Fibroblast of lung (primary cell): ENCODE data around the gene RAPGEF3. TPM values are rescaled to one million over a fixed set of nuclear protein-coding genes. Genes with fewer than 3 reads are reported as not detected.
A peak's percentile ranks its signal among the peaks of the same experiment; 100 is the strongest.

ENCODE experiments used
- DNase-seq, 2 donors: peaks; one replicate each; pipeline versions ENCODE4 v3.0.0 to v3.0.0-alpha.2; 2010; ENCODE audit warnings: low read depth in 2 of 2
- H2AFZ ChIP-seq: 2 replicates; pipeline ENCODE4 v1.5.1; 2012; ENCODE audit warnings: low read length, control low read depth, inconsistent platforms
- H3K27ac ChIP-seq: 2 replicates; pipeline ENCODE4 v1.5.1; 2011; ENCODE audit warnings: low read length, control low read depth; ENCODE audit not compliant: insufficient read depth
- H3K27me3 ChIP-seq: 2 replicates; pipeline ENCODE4 v1.5.1; 2011; ENCODE audit warnings: mild to moderate bottlenecking, low read length; ENCODE audit not compliant: control insufficient read depth, insufficient read depth
- H3K36me3 ChIP-seq: 2 replicates; pipeline ENCODE4 v1.5.1; 2011; ENCODE audit warnings: low read length; ENCODE audit not compliant: control insufficient read depth, insufficient read depth
- H3K4me1 ChIP-seq: 2 replicates; pipeline ENCODE4 v1.5.1; 2011; ENCODE audit warnings: low read length; ENCODE audit not compliant: control insufficient read depth, insufficient read depth; ENCODE audit errors: extremely low read depth
- H3K4me2 ChIP-seq: 2 replicates; pipeline ENCODE4 v1.5.1; 2011; ENCODE audit warnings: low read length, control low read depth; ENCODE audit not compliant: insufficient read depth; ENCODE audit errors: extremely low read depth
- H3K4me3 ChIP-seq, 4 experiments: fragments of 200-600 bp in 1 of 4; sonication (generic) in 1 of 4; replicated peaks in 1 of 4; 2 replicates each; pipeline ENCODE4 v1.5.1; 2011 to 2016; ENCODE audit warnings: low read length in 4 of 4, low read depth in 3 of 4, mild to moderate bottlenecking in 3 of 4, control low read depth in 2 of 4, inconsistent platforms in 1 of 4, mixed read lengths in 1 of 4; ENCODE audit not compliant: insufficient read depth in 1 of 4; ENCODE audit errors: control extremely low read depth in 1 of 4
- H3K79me2 ChIP-seq: 2 replicates; pipeline ENCODE4 v1.5.1; 2012; ENCODE audit warnings: mild to moderate bottlenecking, low read length, inconsistent platforms; ENCODE audit not compliant: control insufficient read depth, insufficient read depth
- H3K9ac ChIP-seq: 2 replicates; pipeline ENCODE4 v1.5.1; 2011; ENCODE audit warnings: mild to moderate bottlenecking, low read length, control low read depth; ENCODE audit not compliant: insufficient read depth
- H3K9me3 ChIP-seq: 2 replicates; pipeline ENCODE4 v1.5.1; 2012; ENCODE audit warnings: low read depth, low read length; ENCODE audit not compliant: control insufficient read depth, insufficient read depth
- H4K20me1 ChIP-seq: 2 replicates; pipeline ENCODE4 v1.5.1; 2011; ENCODE audit warnings: low read length; ENCODE audit not compliant: control insufficient read depth, insufficient read depth; ENCODE audit errors: extremely low read depth
- CTCF ChIP-seq, 2 donors: IDR thresholded peaks in 1 of 2; conservative IDR thresholded peaks in 1 of 2; 1 replicate in 1 of 2; 2 replicates in 1 of 2; pipeline ENCODE4 v1.5.1; 2011 to 2012; ENCODE audit warnings: low read length in 2 of 2, control low read depth in 1 of 2, inconsistent platforms in 1 of 2, low read depth in 1 of 2, mild to moderate bottlenecking in 1 of 2
- EZH2 ChIP-seq: IDR thresholded peaks from 2 replicates; pipeline ENCODE4 v1.5.1; 2012; ENCODE audit warnings: low read length, control low read depth, mild to moderate bottlenecking; ENCODE audit errors: missing control alignments
- polyA plus RNA-seq, 2 donors: library from polyadenylated mRNA; depleted of rRNA in 1 of 2; stranded (reverse) in 1 of 2; unstranded in 1 of 2; fragments of >200 nt; gene quantifications; 2 replicates each; pipeline ENCODE4 v1.2.1, GENCODE V29; 2011 to 2012; ENCODE audit warnings: missing spikeins in 1 of 2
- total RNA-seq: library from RNA; depleted of rRNA; stranded (reverse); fragments of >200 nt; gene quantifications from 2 replicates; pipeline ENCODE4 v1.2.1, GENCODE V29; 2014

RAPGEF3 gene
- total and polyA plus RNA-seq, 2 donors (not counting 1 experiment from before 2014, with no cell fraction given), result 0.83 to 2.8 TPM

GRCh38 chr12:47773858-47774580 is 15.3 kb upstream of the RAPGEF3 start:
- Histone ChIP-seq H3K4me3 (peak overlapping the region; percentile 52 to 65 (median 58)), H3K9me3 (no peaks in the 10 kb centered on the region), H3K27ac (no peak overlapping the region), H3K36me3 (no peaks in the 10 kb centered on the region), H3K27me3 (no peaks in the 10 kb centered on the region), H3K4me2 (peak overlapping the region; percentile 91), H4K20me1 (no peaks in the 10 kb centered on the region), H2AFZ (peak overlapping the region; percentile 35), H3K9ac (peak overlapping the region; percentile 58), H3K4me1 (peaks cover 13% of the 10 kb centered on the region), H3K79me2 (no peaks in the 10 kb centered on the region)
- no peak for TF ChIP-seq EZH2
- TF ChIP-seq CTCF (conservative IDR thresholded peaks at IDR 0.05 in 1 of 2, IDR thresholded peaks at IDR 0.05 in 1 of 2; ENCODE audit: low read depth in 1 of 2, low read length in 2 of 2), result no peak
- DNase-seq, result no peak

- Histone ChIP-seq H3K9me3 (no peaks in the 10 kb centered on the region), H3K4me2 (peak within 1 kb of the TSS; percentile 91), H3K36me3 (no peaks in the 10 kb centered on the region), H3K9ac (peak within 1 kb of the TSS; percentile 58), H3K27me3 (no peaks in the 10 kb centered on the region), H3K4me1 (peaks cover 13% of the 10 kb centered on the region), H3K27ac (no peak within 1 kb of the TSS), H3K79me2 (no peaks in the 10 kb centered on the region), H3K4me3 (peak within 1 kb of the TSS; percentile 52 to 65 (median 60)), H2AFZ (peak within 1 kb of the TSS; percentile 71), H4K20me1 (no peaks in the 10 kb centered on the region)
- TF ChIP-seq CTCF (conservative IDR thresholded peaks at IDR 0.05 in 1 of 2, IDR thresholded peaks at IDR 0.05 in 1 of 2; ENCODE audit: low read depth in 1 of 2, low read length in 2 of 2), result peak; percentile 5 to 17
- TF ChIP-seq EZH2, result no peak
- DNase-seq, result peak; percentile 41 to 52
These were observed 14.6 kb upstream of the RAPGEF3 start, which contains the start of gene SLC48A1 for GRCh38 chr12:47773062-47773857. Gene SLC48A1, plus strand, starts transcription at chr12:47773238. Its CDS starts 67 bp downstream, at chr12:47773305.

GRCh38 chr12:47772738-47773061 is 14.0 kb upstream of the RAPGEF3 start:
- Histone ChIP-seq H3K4me1 (peaks cover 13% of the 10 kb centered on the region), H3K9me3 (no peaks in the 10 kb centered on the region), H2AFZ (peak overlapping the region; percentile 71), H3K9ac (no peak overlapping the region), H3K4me3 (peak overlapping the region; percentile 38 to 65 (median 48)), H4K20me1 (no peaks in the 10 kb centered on the region), H3K27ac (no peak overlapping the region), H3K79me2 (no peaks in the 10 kb centered on the region), H3K36me3 (no peaks in the 10 kb centered on the region), H3K27me3 (no peaks in the 10 kb centered on the region), H3K4me2 (peak overlapping the region; percentile 81)
- DNase-seq, result no peak
- TF ChIP-seq CTCF (conservative IDR thresholded peaks at IDR 0.05 in 1 of 2, IDR thresholded peaks at IDR 0.05 in 1 of 2; ENCODE audit: low read depth in 1 of 2, low read length in 2 of 2), result no peak
- TF ChIP-seq EZH2, result no peak
